ENCODE results near the gene CFAP58. TPM values are rescaled to one million over a fixed set of nuclear protein-coding genes. Genes with fewer than 3 reads are reported as not detected.

Gene CFAP58
- total and polyA plus RNA-seq, 4 donors: 0.01 to 0.09 (median 0.08) TPM; not detected in 1

- peak overlapping the region; percentile 33 to 82 (median 71) for H3K4me3 ChIP-seq (ENCODE audit: low read depth in 1 of 3, low read length in 3 of 3)
- no peak for TF ChIP-seq ZBTB33 (IDR thresholded peaks at IDR 0.05)
- TF ChIP-seq TAF1 (conservative IDR thresholded peaks at IDR 0.05): no peak
- peak in 1 of 2 donors; percentile 12 for TF ChIP-seq RAD21 (IDR thresholded peaks at IDR 0.05)
- no peak for TF ChIP-seq FOXA1 (IDR thresholded peaks at IDR 0.05)
- peak; percentile 21 for TF ChIP-seq NR2F2 (IDR thresholded peaks at IDR 0.05)
- TF ChIP-seq EGR1 (IDR thresholded peaks at IDR 0.05; ENCODE audit: low read depth in 2 of 2): no peak
- peak; percentile 72 for TF ChIP-seq FOXA2 (IDR thresholded peaks at IDR 0.05)
- no peak for TF ChIP-seq REST (IDR thresholded peaks at IDR 0.05)
- TF ChIP-seq HNF4A (conservative IDR thresholded peaks at IDR 0.05): peak; percentile 25 to 50
- no peak for TF ChIP-seq ATF3 (IDR thresholded peaks at IDR 0.05)
- no peak for TF ChIP-seq HNF4G (IDR thresholded peaks at IDR 0.05)
- TF ChIP-seq MAX (IDR thresholded peaks at IDR 0.05): no peak
- peak in 1 of 2 donors; percentile 37 for TF ChIP-seq RXRA (IDR thresholded peaks at IDR 0.05)
- TF ChIP-seq JUND (IDR thresholded peaks at IDR 0.05): peak; percentile 21 to 58
- H3K27ac ChIP-seq (ENCODE audit: low read depth in 1 of 2, low read length in 2 of 2): peak overlapping the region; percentile 95 to 98
- WGBS: 6% methylated on average over 11 of the region's 11 CpGs
- H3K9me3 ChIP-seq (ENCODE audit: control insufficient read depth in 4 of 4, low read length in 3 of 4): no peaks in the 10 kb centered on the region
- DNase-seq (ENCODE audit: low spot score): no peak
- peak overlapping the region; percentile 85 to 90 for H3K9ac ChIP-seq (ENCODE audit: low read depth in 1 of 2, low read length in 2 of 2)
- peaks cover 5 to 35% (median 14%) of the 10 kb centered on the region in 4 donors for H3K4me1 ChIP-seq (ENCODE audit: control insufficient read depth in 4 of 4, insufficient read depth in 4 of 4, low read length in 3 of 4)
- no peaks in the 10 kb centered on the region for H3K36me3 ChIP-seq (ENCODE audit: control insufficient read depth in 4 of 4, insufficient read depth in 3 of 4, low read depth in 1 of 4, low read length in 3 of 4)
- H3K27me3 ChIP-seq (ENCODE audit: control insufficient read depth in 4 of 4, insufficient read depth in 4 of 4, low read length in 3 of 4): no peaks in the 10 kb centered on the region
These were observed 14.0 kb upstream of the CFAP58 start for GRCh38 chr10:104339469-104340110.

- H3K9ac ChIP-seq (ENCODE audit: low read depth in 1 of 2, low read length in 2 of 2): no peak overlapping the region
- no peaks in the 10 kb centered on the region for H3K36me3 ChIP-seq (ENCODE audit: control insufficient read depth in 4 of 4, insufficient read depth in 3 of 4, low read depth in 1 of 4, low read length in 3 of 4)
- no peak for TF ChIP-seq RXRA (IDR thresholded peaks at IDR 0.05)
- TF ChIP-seq RAD21 (IDR thresholded peaks at IDR 0.05): no peak
- peak; percentile 43 for TF ChIP-seq SP1 (IDR thresholded peaks at IDR 0.05)
- no peak for TF ChIP-seq HNF4G (IDR thresholded peaks at IDR 0.05)
- DNase-seq (ENCODE audit: low spot score): no peak
- H3K27me3 ChIP-seq (ENCODE audit: control insufficient read depth in 4 of 4, insufficient read depth in 4 of 4, low read length in 3 of 4): no peaks in the 10 kb centered on the region
- 32% methylated on average over 4 of the region's 4 CpGs for WGBS
- H3K9me3 ChIP-seq (ENCODE audit: control insufficient read depth in 4 of 4, low read length in 3 of 4): no peaks in the 10 kb centered on the region
- H3K4me1 ChIP-seq (ENCODE audit: control insufficient read depth in 4 of 4, insufficient read depth in 4 of 4, low read length in 3 of 4): peaks cover 5 to 34% (median 14%) of the 10 kb centered on the region in 4 donors
- H3K27ac ChIP-seq (ENCODE audit: low read depth in 1 of 2, low read length in 2 of 2): peak overlapping the region; percentile 95 to 98
- no peak overlapping the region for H3K4me3 ChIP-seq (ENCODE audit: low read depth in 1 of 3, low read length in 3 of 3)
These were observed 13.5 kb upstream of the CFAP58 start for GRCh38 chr10:104340111-104340526.

Data from liver (tissue), 9 donors.